Measurements from ENCODE around the gene ZNF57. TPM values are rescaled to one million over a fixed set of nuclear protein-coding genes. Genes with fewer than 3 reads are reported as not detected.
"Not testable (repeated sequence)": the region's sequence is repeated elsewhere in the genome, so short reads cannot be mapped to it uniquely, and the experiment has no call there.

Gene ZNF57
- total RNA-seq, 1 donor from 2014 or later: not detected

GRCh38 chr19:2902590-2903218 lies 2.0 kb downstream of the ZNF57 start:
- H3K36me3 ChIP-seq (ENCODE audit: insufficient read depth, low read length): no peaks in the 10 kb centered on the region
- no peak overlapping the region for H3K4me3 ChIP-seq (ENCODE audit: insufficient read depth, low read depth, low read length)
- DNase-seq (ENCODE audit: low read depth): no peak
- no peaks in the 10 kb centered on the region for H3K4me1 ChIP-seq (ENCODE audit: insufficient read depth, low read length)
- no peak for TF ChIP-seq EZH2 (IDR thresholded peaks at IDR 0.05; ENCODE audit: insufficient read depth, low read length)
- TF ChIP-seq, protein P1, sequence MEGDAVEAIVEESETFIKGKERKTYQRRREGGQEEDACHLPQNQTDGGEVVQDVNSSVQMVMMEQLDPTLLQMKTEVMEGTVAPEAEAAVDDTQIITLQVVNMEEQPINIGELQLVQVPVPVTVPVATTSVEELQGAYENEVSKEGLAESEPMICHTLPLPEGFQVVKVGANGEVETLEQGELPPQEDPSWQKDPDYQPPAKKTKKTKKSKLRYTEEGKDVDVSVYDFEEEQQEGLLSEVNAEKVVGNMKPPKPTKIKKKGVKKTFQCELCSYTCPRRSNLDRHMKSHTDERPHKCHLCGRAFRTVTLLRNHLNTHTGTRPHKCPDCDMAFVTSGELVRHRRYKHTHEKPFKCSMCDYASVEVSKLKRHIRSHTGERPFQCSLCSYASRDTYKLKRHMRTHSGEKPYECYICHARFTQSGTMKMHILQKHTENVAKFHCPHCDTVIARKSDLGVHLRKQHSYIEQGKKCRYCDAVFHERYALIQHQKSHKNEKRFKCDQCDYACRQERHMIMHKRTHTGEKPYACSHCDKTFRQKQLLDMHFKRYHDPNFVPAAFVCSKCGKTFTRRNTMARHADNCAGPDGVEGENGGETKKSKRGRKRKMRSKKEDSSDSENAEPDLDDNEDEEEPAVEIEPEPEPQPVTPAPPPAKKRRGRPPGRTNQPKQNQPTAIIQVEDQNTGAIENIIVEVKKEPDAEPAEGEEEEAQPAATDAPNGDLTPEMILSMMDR (IDR thresholded peaks at IDR 0.05; ENCODE audit: insufficient read depth, low read depth, low read length): no peak
- H3K9me3 Mint-ChIP-seq (ENCODE audit: unreplicated experiment): peaks cover 6% of the 10 kb centered on the region
- peaks cover 19% of the 10 kb centered on the region for H3K27me3 Mint-ChIP-seq (ENCODE audit: low read depth, unreplicated experiment)
- H3K27ac ChIP-seq (ENCODE audit: low read depth, low read length): no peak overlapping the region
- H3K4me2 ChIP-seq (ENCODE audit: low read length): no peak overlapping the region
- H3K79me2 ChIP-seq (ENCODE audit: insufficient read depth, low read length): peaks cover 22% of the 10 kb centered on the region
- H3K27me3 ChIP-seq (ENCODE audit: insufficient read depth, low read length): no peaks in the 10 kb centered on the region
- H3K9ac ChIP-seq (ENCODE audit: low read length): no peak overlapping the region
- no peak overlapping the region for H3K27ac Mint-ChIP-seq (ENCODE audit: unreplicated experiment)
- no peak overlapping the region for H2AFZ ChIP-seq (ENCODE audit: low read depth, low read length)
- no peaks in the 10 kb centered on the region for H3K9me3 ChIP-seq (ENCODE audit: insufficient read depth, low read depth, low read length)
- no peaks in the 10 kb centered on the region for H3K36me3 Mint-ChIP-seq (ENCODE audit: low read depth, unreplicated experiment)
- no peak for FAIRE-seq
- H3K4me1 Mint-ChIP-seq (ENCODE audit: low read depth, unreplicated experiment): no peaks in the 10 kb centered on the region
- no peak overlapping the region for H3K4me3 Mint-ChIP-seq (ENCODE audit: unreplicated experiment)
- no peaks in the 10 kb centered on the region for H4K20me1 ChIP-seq (ENCODE audit: insufficient read depth, low read length)

DNA sequence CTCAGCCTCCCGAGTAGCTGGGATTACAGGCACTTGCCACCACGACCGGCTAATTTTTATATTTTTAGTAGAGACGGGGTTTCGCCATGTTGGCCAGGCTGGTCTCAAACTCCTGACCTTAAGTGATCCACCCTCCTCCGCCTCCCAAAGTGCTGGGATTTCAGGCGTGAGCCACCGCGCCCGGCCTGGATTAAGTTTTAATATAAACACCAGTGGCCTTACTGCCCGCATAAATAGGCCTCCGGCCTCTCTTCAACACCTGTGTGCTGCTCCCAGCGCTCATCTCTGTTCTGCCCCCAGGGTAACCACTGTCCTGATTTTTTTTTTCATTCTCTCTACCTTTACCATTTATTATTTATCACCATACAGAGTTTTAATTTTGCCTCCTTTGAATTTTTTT lies 2.6 kb downstream of the ZNF57 start:
- peaks cover 22% of the 10 kb centered on the region for H3K79me2 ChIP-seq (ENCODE audit: insufficient read depth, low read length)
- not testable (repeated sequence) for H3K27ac Mint-ChIP-seq (ENCODE audit: unreplicated experiment); FAIRE-seq

DNA sequence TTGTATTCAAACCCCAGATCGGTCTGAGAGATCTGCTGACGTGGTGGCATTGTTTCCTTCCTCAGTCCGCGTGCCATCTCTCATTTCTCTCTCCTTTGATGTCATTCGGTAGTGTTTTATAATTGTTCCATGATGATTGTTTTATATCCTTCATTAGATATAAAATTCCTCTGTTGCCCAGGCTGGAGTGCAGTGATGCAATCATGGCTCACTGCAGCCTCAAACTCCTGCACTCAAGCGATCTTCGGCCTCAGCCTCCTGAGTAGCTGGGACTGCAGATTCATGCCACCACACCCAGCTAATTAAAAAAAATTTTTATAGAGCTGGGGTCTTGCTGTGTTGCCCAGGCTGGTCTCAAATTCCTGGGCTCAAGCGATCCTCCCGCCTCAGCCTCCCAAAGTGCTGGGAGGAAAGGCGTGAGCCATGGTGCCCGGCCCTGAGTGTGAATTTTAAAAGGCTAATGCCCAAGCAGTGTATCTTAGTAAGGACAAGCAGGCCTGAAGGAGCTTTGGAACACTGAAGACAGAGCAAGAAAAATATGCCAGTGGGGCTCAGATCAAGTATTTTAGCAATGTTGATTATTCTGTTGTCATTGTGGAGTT lies 5.3 kb downstream of the ZNF57 start:
- DNase-seq (ENCODE audit: low read depth) (no peak), FAIRE-seq (no peak)
- H3K4me1 ChIP-seq (ENCODE audit: insufficient read depth, low read length): no peaks in the 10 kb centered on the region
- no peak overlapping the region for H3K9ac ChIP-seq (ENCODE audit: low read length)
- no peaks in the 10 kb centered on the region for H3K36me3 ChIP-seq (ENCODE audit: insufficient read depth, low read length)
- no peak overlapping the region for H3K27ac ChIP-seq (ENCODE audit: low read depth, low read length)
- H3K4me3 ChIP-seq (ENCODE audit: insufficient read depth, low read depth, low read length): no peak overlapping the region
- Mint-ChIP-seq H3K27ac (ENCODE audit: unreplicated experiment) (no peak overlapping the region), H3K36me3 (ENCODE audit: low read depth, unreplicated experiment) (no peaks in the 10 kb centered on the region), H3K4me1 (ENCODE audit: low read depth, unreplicated experiment) (peaks cover 2% of the 10 kb centered on the region), H3K27me3 (ENCODE audit: low read depth, unreplicated experiment) (peaks cover 19% of the 10 kb centered on the region), H3K9me3 (ENCODE audit: unreplicated experiment) (peaks cover 11% of the 10 kb centered on the region), H3K4me3 (ENCODE audit: unreplicated experiment) (no peak overlapping the region)
- no peaks in the 10 kb centered on the region for H3K9me3 ChIP-seq (ENCODE audit: insufficient read depth, low read depth, low read length)
- no peak overlapping the region for H2AFZ ChIP-seq (ENCODE audit: low read depth, low read length)
- no peaks in the 10 kb centered on the region for H3K27me3 ChIP-seq (ENCODE audit: insufficient read depth, low read length)
- H4K20me1 ChIP-seq (ENCODE audit: insufficient read depth, low read length): no peaks in the 10 kb centered on the region
- no peak overlapping the region for H3K4me2 ChIP-seq (ENCODE audit: low read length)
- no peak for TF ChIP-seq EZH2 (IDR thresholded peaks at IDR 0.05; ENCODE audit: insufficient read depth, low read length)
- TF ChIP-seq, protein P1 (IDR thresholded peaks at IDR 0.05; ENCODE audit: insufficient read depth, low read depth, low read length): no peak
- peaks cover 22% of the 10 kb centered on the region for H3K79me2 ChIP-seq (ENCODE audit: insufficient read depth, low read length)

More for the DNA sequence above, 2.6 kb downstream of the ZNF57 start:
- not testable (repeated sequence) for H3K4me2 ChIP-seq (ENCODE audit: low read length); H3K9me3 Mint-ChIP-seq (ENCODE audit: unreplicated experiment); DNase-seq (ENCODE audit: low read depth); H2AFZ ChIP-seq (ENCODE audit: low read depth, low read length); H3K9ac ChIP-seq (ENCODE audit: low read length); H3K9me3 ChIP-seq (ENCODE audit: insufficient read depth, low read depth, low read length); H3K4me3 ChIP-seq (ENCODE audit: insufficient read depth, low read depth, low read length); H3K4me3 Mint-ChIP-seq (ENCODE audit: unreplicated experiment); H3K27ac ChIP-seq (ENCODE audit: low read depth, low read length); H3K4me1 Mint-ChIP-seq (ENCODE audit: low read depth, unreplicated experiment); H3K27me3 ChIP-seq (ENCODE audit: insufficient read depth, low read length); H3K4me1 ChIP-seq (ENCODE audit: insufficient read depth, low read length); H3K36me3 Mint-ChIP-seq (ENCODE audit: low read depth, unreplicated experiment); H3K36me3 ChIP-seq (ENCODE audit: insufficient read depth, low read length); H4K20me1 ChIP-seq (ENCODE audit: insufficient read depth, low read length)
- peaks cover 19% of the 10 kb centered on the region for H3K27me3 Mint-ChIP-seq (ENCODE audit: low read depth, unreplicated experiment)

Data from astrocyte (in vitro differentiated cells and primary cell).